GM18498 (cell line): ENCODE data around the gene RHEX.
"Not testable (repeated sequence)": the region's sequence is repeated elsewhere in the genome, so short reads cannot be mapped to it uniquely, and the experiment has no call there.

ENCODE experiments used
- ATAC-seq: cut with Tn5 transposase; IDR thresholded peaks from one replicate; pipeline ENCODE4 v1.9.1; 2021; ENCODE audit warnings: mild to moderate bottlenecking, moderate library complexity; ENCODE audit not compliant: unreplicated experiment

Gene RHEX

GRCh38 chr1:206058289-206058926 is 5.4 kb downstream of the RHEX start:
- not testable (repeated sequence) for ATAC-seq

- no peak for ATAC-seq
Observed at GRCh38 chr1:206058927-206059292, 5.9 kb downstream of the RHEX start.

GRCh38 chr1:206059355-206059915 is 6.5 kb downstream of the RHEX start:
- no peak for ATAC-seq

GRCh38 chr1:206060844-206061243 is 7.9 kb downstream of the RHEX start:
- no peak for ATAC-seq

- ATAC-seq, result no peak
Observed at GRCh38 chr1:206062464-206062863, 9.5 kb downstream of the RHEX start.

- not testable (repeated sequence) for ATAC-seq
Observed at GRCh38 chr1:206064001-206064400, 11.0 kb downstream of the RHEX start.

- not testable (repeated sequence) for ATAC-seq
Observed at GRCh38 chr1:206064501-206064900, 11.5 kb downstream of the RHEX start.

GRCh38 chr1:206065547-206066145 is 12.7 kb downstream of the RHEX start:
- ATAC-seq, result no peak

GRCh38 chr1:206066479-206067171 is 13.7 kb downstream of the RHEX start:
- peak; percentile 91 for ATAC-seq

- peak; percentile 44 for ATAC-seq
Observed at GRCh38 chr1:206067486-206068227, 14.7 kb downstream of the RHEX start.

- no peak for ATAC-seq
Observed at GRCh38 chr1:206068314-206068713, 15.3 kb downstream of the RHEX start.

GRCh38 chr1:206070627-206071304 is 17.8 kb downstream of the RHEX start:
- ATAC-seq, result no peak

GRCh38 chr1:206074839-206075238 is 21.9 kb downstream of the RHEX start:
- no peak for ATAC-seq

- no peak for ATAC-seq
Observed at GRCh38 chr1:206075786-206076755, 23.1 kb downstream of the RHEX start.

GRCh38 chr1:206079135-206079534 is 26.2 kb downstream of the RHEX start:
- no peak for ATAC-seq

- ATAC-seq, result no peak
Observed at GRCh38 chr1:206080026-206080820, 27.2 kb downstream of the RHEX start.

- no peak for ATAC-seq
Observed at GRCh38 chr1:206081856-206082255, 28.9 kb downstream of the RHEX start.

GRCh38 chr1:206082831-206083695 is 30.1 kb downstream of the RHEX start:
- ATAC-seq, result no peak
